GM19452 (cell line): Measurements from ENCODE around the gene C15orf62.

Experiments
- ATAC-seq: cut with Tn5 transposase; IDR thresholded peaks from one replicate; pipeline ENCODE4 v1.9.1; 2021; ENCODE audit not compliant: unreplicated experiment

The C15orf62 gene, protein sequence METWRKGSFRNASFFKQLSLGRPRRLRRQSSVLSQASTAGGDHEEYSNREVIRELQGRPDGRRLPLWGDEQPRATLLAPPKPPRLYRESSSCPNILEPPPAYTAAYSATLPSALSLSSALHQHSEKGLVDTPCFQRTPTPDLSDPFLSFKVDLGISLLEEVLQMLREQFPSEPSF

DNA sequence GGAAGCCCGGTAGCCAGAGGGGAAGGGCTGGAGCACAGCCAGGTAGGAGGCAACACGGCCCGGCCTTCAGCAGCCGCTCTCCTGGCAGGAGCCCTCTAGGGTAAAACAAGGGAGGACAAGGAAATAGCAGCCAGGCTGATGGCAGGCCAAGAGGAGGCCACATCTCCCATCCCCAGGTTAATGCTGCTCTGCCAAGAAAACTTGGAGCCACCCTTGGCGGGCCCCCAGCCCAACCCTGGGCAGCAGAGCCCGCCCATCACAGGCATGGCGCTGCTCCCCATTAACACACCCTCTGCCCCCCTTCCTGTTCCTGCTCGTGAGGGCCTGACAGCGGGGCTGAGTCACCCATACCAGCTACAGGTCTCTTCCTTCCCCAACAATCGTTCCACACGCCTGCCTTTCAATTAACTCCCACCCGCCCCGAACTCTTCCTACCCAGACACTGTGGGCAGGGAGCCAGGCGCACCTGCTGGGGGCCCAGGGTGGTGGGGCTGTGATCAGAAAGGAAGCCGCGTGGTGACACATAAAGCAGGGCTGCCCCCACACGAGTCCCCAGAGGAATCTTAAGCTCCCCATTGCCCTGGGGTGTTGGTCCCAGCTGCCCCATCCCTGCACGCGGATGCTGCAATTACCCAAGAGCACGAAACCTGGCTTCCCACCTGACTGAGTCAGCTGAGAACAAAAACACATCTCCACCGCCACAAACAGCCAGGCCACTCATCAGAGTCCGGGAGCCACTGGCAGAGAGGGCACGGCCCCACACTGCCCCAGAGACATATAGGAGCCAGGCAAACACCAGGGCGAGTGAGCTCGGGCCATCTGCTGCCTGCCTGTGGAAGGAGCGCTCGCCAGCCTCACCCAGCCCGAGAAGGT is at the start of gene C15orf62:
C15orf62 (plus strand) TSS at position 707 of the 873 bp plus-strand sequence. CDS start 516 bp downstream, outside the sequence.
- peak; percentile 56 for ATAC-seq

DNA sequence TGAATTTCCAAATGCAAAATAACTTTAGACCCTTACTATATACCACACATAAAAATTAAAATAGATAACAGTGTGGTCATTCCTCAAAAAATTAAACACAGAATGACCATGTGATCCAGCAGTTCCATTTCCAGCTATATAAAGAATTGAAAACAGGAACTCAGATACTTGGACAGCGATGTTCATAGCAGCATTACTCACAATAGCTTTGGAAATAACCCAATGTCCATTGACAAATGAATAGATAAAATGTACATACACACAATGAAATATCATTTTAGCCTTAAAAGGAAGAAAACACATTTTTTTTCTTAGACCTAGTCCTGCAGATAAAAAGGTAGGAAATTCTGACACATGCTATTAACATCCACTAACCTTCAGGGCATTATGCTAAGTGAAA is 48.1 kb upstream of the C15orf62 start:
- ATAC-seq, result no peak

DNA sequence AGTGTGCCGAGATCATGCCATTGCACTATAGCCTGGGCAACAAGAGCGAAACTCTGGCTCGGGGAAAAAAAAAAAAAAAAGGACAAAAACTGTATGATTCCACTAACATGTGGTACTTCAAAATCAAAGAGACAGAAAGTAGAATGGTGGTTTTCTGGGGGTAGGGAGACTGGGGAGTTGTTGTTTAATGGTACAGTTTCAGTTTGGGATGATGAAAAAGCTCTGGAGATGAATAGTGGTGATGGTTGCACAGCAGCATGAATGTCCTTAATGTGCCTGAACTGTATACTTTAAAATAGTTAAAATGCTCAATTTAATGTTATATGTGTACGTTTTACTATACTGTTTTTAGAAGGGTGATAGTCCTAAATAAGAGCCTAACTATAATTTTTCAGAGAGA is 47.4 kb upstream of the C15orf62 start:
- ATAC-seq, result no peak

DNA sequence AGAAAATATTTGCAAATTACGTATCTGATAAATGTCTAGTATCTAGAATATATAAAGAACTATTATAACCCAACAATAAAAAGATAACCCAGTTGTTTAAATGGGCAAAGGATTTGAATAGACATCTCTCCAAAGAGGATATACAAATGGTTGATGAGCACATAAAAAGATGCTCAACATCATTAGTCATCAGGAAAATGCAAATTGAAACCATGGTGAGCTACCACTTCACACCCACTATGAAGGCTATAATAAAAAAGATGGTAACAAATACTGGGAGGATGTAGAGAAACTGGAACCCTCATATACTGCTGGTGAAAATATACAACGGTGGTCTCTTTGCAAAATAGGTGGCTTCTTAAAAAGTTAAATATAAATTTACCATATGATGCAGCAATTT is 46.8 kb upstream of the C15orf62 start:
- ATAC-seq, result no peak

DNA sequence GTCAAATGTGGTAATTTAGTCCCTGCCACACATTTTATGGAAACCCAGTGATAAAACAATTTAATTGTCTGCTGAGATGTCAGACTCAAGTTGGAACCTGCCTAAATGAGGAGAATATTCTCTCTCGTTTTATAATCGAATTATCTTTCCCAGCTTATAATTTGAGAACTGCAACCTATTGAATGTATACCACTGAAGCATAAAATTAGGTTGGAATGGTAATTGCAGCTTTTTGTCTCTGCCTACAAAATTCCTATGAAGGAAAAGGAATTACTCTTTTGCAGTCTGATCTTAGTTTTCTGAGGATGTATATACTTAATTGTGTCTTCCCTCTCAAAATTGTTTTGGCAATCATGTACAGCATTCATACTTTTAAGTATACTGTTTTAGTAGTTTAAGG is 45.9 kb upstream of the C15orf62 start:
- no peak for ATAC-seq

DNA sequence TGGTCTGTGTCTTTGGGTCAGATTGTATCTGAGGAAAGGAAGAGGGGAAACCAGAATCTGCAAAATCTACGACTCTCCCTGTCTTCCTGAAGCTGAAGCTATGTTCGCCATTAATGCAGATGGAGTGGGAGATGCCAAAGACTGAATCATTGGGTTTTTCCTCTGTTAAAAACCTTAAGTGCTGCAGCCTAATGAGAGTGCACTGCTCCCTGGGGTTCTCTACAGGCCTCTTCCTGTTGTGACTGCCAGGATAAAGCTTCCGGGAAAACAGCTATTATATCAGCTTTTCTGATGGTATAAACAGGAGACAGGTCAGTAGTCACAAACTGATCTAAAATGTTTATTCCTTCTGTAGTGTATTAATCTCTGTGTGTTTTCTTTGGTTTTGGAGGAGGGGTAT is 38.7 kb upstream of the C15orf62 start:
- ATAC-seq, result no peak

DNA sequence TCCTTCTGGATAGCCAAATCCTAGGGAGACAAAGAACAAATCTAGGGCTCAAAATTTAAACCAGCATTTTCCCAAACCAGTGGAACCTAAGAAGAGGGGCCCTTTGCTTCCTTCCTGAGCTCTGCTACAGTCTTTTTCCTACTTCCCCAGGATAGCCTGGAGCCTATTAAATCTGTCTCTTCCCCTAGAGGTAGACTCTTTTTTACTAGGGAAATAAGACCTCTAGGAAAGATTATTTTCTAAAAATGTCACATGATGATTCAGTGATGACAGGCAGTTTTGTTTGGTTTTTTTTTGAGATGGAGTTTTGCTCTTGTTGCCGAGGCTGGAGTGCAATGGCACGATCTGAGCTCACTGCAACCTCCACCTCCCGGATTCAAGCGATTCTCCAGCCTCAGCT is 33.2 kb upstream of the C15orf62 start:
- ATAC-seq, result no peak

DNA sequence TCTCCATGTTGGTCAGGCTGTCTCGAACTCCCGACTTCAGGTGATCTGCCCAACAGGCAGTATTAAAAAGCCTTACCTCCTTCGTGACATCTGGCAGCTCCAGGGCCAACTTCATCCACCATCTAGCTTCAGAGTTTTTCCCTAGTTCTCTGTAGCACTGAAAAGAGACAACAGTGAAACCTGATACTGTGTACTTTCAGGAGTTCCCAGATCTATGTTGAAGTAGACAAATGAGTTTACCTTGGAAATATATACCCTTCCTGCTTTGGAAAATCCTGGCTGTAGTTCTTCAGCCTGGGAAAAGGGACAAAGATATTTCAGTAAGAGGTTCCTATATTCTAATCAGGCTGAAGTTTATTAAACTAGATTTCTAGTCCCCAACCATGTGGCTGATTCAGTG is 32.7 kb upstream of the C15orf62 start:
- ATAC-seq, result no peak

DNA sequence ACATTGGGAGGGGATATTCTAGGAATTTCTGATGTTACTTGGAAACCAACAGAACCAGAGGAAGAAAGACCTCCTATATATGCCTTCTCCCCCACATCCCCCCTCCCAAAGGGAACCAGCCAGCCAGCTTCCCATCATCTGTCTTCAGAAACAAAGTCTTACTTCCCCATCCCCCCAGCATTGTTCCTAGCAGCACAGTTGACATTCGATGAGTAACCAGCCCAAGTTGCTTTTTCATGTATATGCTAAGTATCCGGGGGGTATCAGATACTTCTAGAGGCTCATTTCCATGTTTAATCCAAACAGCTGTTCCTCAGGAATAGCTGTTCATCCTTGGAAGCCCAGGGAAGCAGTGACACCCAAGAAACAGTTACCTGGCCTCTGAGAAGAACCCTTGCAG is 30.7 kb upstream of the C15orf62 start:
- no peak for ATAC-seq

DNA sequence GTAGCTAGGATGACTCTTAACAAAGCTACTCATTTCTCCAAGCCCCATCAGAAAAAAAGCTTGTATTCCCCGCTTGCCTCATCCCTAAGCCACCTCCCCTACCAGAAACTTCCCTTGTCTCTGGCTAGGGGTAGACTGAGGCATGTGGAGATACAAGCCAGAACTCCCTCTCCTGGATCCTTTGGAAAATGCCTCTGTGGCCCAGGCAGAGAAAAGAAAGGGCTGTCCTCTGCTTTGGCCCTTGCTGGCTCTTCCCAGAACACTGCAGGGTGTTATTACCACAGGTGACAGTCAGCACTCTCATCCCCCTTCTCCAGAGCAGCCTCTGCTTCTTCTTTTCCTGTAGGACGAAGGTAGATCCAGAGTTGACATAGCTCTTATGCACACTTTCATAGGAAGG is 29.9 kb upstream of the C15orf62 start:
- no peak for ATAC-seq

DNA sequence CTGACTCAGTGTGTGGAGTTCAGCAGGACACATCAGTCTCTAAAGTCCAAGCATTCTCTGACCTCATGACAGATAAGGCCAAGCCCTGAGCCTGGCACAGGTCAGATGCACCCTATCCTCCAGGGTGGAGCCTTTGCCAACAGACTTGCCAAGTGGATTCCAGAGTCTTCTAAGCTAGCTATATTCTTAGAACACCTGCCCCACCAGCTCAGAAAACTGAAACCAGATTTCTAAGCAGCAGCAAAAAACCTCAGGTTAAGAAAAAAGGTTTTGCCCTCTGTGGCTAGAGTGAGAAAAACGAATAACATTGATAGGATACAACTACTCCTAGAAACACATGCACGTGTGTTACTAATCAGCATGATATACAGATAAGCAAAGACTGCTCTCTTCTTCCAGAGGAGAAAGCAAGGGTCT is 26.3 kb upstream of the C15orf62 start:
- ATAC-seq, result no peak

DNA sequence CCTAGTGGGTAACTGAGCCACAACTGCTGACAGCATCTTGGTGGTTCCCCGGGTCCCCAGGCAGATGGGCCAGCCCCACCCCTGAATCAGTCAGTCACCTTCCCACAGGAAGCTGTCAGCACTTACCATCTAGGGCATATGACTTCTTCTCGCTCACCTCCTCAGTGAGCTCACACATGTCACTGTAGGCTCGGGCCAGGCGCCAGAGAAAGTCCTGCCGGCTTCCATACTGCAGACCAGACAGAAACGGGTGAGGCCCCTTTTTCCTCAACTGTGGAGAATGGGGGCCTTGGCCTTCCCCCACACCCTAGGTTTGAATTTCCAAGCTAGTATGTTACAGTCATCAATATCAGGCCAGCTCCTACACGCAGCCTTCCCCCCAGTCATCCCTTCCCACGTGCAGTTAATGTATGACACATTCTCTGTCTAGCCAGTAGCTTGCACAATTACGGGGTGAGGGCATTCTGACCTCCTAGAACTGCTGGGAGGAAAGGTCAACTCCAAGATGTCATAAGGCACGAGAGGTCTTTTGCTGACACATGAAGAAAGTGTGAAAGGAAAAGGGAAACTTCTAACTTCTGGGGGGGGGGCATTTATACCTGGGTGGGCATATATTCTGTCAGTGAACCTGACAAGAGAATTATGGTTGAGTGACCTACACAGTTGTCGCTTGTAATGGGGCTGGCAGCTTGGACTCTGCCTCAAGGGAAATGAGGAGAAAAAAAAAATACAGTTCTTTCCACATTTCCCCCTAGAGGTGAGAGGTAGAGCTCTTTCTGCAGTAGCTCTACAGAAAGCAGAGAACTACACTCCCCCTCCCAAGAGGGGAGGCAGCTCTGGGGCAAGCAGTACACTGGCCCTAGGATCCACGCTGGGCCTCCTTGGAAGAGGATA is 25.6 kb upstream of the C15orf62 start:
- ATAC-seq, result no peak

DNA sequence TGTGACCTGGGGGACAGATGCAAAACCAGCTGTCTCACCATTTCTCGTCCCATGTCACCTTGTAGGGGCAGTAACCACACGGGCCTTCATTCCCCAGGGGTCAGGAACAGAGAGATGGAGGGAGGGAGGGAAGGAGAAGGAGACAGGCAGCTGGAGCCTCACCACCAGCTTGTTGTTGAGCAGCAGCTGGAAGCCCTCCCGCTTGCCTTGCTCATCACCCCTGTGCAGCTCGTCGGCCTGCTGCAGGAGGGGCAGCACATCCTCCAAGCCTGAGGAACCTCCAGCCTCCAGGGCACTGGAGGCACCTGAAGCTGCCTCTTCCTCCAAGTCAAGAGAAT is 25.0 kb upstream of the C15orf62 start:
- ATAC-seq, result no peak

DNA sequence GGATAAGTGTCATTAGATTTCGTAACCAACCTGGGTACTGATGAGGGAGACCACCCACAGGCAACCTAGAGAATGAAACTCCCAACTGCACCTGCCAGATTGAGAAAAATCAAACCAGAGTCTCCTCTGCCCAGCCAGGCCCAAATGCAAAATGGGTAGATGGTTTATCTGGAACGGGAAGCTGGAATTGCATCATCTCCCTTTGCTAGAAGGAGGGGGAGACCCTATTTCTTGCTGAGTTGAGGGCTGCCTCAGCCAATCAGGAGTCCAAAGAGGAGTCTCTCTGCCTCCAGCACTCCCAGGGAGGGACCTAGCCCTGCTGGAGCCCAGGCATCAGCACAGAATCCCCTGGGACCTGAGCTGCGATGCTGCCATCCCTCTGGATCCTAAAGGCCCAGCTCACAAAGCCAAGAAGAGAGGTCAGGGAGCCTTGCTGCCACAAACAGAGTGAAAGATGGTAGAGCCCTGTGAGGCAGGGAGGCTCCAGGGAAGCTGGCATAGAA is 22.8 kb upstream of the C15orf62 start:
- no peak for ATAC-seq

DNA sequence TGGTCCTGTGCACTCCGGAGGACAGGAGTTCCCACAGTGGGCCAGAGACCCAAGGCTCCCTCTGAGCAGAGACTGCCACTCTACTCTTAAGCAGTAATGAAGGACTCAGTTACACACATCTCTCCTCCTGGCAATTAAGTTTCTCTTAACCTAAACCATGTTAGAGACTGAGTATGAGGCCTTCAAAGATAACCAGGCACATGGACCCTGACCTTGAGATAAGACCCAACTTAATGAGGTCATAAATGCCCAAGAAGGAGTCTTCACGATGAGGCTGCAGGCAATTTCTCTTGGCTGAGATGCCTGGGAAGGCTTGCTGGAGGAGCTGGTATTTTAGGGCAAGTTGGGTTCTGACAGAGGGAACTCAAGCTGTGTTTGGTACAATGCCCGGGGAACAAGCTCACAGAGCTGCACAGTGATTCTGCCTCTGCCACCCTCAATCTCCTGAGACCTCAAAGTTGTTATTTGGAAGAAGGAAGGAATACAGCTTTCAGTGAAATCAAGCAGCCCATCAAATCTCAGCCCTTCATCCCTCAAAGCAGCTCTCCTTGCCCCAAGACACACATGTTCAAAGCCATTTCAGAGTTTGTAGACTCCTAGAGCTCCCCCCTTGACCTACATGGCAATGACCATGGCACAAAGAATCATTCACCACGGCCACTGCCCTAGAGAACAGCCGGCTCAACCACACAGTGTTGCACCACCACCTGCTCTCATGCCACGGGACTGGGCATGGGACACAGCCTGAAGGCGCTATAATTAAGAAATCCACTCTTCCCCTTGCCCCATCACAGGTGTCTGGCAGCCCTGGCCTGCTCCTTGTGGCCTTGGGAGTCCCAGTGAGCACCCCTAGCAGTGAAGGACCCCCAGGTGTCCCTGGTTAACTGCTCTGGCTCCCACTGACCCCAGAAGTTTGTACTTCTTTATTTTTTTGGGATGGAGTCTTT is 21.8 kb upstream of the C15orf62 start:
- ATAC-seq, result no peak

DNA sequence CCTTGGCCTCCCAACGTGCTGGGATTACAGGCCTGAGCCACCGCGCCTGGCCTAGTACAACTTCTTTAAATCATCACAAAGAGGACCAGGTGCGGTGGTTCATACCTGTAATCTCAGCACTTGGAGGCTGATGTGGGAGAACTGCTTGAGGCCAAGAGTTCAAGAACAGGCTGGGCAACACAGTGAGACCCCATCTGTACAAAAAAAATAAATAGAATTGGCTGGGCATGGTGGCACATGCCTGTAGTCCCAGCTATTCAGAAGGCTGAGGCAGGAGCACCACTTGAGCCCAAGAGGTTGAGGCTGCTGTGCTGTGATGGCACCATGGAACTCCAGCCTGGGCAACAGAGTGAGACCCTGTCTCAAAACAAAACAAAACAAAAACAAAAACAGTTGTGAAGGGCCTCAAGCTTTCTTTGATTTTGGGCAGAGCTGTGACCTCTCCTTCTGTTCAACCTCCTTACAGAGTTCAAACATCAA is 20.6 kb upstream of the C15orf62 start:
- no peak for ATAC-seq

DNA sequence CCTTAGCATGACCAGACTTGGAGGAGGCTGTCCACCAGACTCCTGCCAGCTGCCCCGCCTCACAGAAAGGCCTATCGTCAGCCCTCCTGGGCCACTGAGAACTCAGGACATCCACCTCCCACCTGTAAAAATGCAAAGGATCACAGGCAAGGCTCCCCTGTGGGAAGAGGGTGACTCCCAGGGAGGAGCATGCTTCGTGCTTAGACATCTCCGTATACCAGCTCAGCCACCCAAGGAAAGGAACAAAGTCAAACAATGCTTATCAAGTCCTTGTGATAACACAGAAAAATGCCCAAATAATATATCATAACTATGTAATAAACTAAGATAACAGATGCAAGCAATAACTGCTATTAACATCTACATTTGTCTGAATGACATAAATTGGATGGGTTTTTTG is 18.9 kb upstream of the C15orf62 start:
- no peak for ATAC-seq

DNA sequence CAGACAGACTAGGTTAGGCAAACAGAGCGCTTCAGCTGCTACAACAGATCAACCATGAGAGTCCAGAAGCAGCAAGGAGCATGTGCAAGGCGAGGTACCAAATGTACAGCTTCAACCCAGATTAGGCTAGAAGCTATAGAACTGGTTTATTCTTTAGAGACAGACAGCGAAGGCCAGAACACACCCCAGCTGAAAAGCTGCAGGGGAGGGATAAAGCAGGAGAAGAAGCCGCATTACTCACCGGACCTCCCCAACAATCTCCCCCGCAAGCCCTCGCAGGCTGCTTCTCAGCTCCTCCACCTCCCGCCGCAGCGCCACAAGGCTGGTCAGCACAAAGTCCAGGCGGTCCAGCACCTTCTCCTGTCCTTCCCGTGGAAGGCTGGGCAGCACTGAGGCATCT is 18.0 kb upstream of the C15orf62 start:
- no peak for ATAC-seq

DNA sequence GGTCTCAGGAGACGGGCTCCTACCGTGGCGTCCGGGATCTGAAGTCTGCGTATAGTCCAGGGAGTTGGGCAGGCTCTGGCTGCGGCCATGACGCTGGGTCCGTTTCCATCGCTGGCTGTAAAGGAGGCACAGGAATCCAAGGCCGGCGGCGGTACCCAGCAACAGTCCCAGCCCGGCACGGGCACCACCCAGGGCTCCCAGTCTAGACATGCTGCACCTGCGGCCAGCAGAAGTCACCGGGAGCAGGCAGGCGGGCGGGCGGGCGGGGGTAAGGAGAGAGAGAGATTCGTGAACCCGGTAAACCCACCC is 15.3 kb upstream of the C15orf62 start:
- ATAC-seq, result no peak
